ENCODE data around the gene ZNF626.

- TF ChIP-seq CTCF (IDR thresholded peaks at IDR 0.05), result no peak
- TF ChIP-seq EP300 (IDR thresholded peaks at IDR 0.05), result no peak
- TF ChIP-seq POLR2A (IDR thresholded peaks at IDR 0.05), result no peak
- no peak for TF ChIP-seq POLR2AphosphoS5 (IDR thresholded peaks at IDR 0.05)
These were observed 49.5 kb downstream of the ZNF626 start for GRCh38 chr19:20611866-20612265.
